ACC112 (cell line): Measurements from ENCODE around the gene SALL1.

Source experiments
- H2AFZ ChIP-seq: fragments of 200-600 bp; sonication (generic); one replicate; pipeline ENCODE4 v1.6.0; 2017; ENCODE audit warnings: antibody characterized with exemption, low read length; ENCODE audit not compliant: unreplicated experiment
- H3K27ac ChIP-seq: fragments of 200-600 bp; sonication (generic); 2 replicates; pipeline ENCODE4 v1.5.1; 2014; ENCODE audit warnings: low read depth, mild to moderate bottlenecking, antibody characterized with exemption, low read length, moderate library complexity
- H3K27me3 ChIP-seq: fragments of 200-600 bp; sonication (generic); 2 replicates; pipeline ENCODE4 v1.6.1; 2014; ENCODE audit warnings: mild to moderate bottlenecking, antibody characterized with exemption, low read length, moderate library complexity, mixed read lengths; ENCODE audit not compliant: insufficient read depth
- H3K36me3 ChIP-seq: fragments of 200-600 bp; sonication (generic); 2 replicates; pipeline ENCODE4 v1.6.1; 2016; ENCODE audit warnings: mild to moderate bottlenecking, antibody characterized with exemption, low read length, moderate library complexity, mixed read lengths; ENCODE audit not compliant: insufficient read depth
- H3K4me1 ChIP-seq: fragments of 200-600 bp; sonication (generic); one replicate; pipeline ENCODE4 v1.6.1; 2016; ENCODE audit warnings: low read length, mixed read lengths; ENCODE audit not compliant: insufficient read depth, unreplicated experiment, control insufficient read depth
- H3K4me3 ChIP-seq: fragments of 200-600 bp; sonication (generic); 2 replicates; pipeline ENCODE4 v1.5.1; 2014; ENCODE audit warnings: mild to moderate bottlenecking, low read depth, low read length
- H3K79me2 ChIP-seq: fragments of 200-600 bp; sonication (generic); one replicate; pipeline ENCODE4 v1.6.0; 2016; ENCODE audit warnings: low read length; ENCODE audit not compliant: control insufficient read depth, unreplicated experiment, insufficient read depth

SALL1 gene

DNA sequence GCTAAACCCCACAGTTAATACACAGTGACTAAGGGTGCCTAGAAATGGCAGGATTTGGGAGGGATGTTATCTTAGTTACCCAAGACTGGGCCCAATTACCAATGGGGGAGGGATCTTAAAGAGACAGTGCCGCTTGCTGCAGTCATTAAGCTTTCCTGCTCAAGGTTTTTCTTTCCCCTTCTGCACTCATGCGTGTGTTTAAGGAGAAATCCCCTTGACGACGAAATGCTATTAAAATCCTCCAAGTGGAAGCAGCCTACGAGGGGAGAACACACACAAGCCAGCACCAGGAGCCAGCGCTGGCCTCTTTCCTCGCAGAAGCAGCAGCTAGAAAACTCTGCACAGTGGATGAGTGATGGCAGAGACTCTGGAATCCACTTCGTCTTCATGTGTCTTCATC is 22.0 kb downstream of the SALL1 start:
- no peak overlapping the region for H2AFZ ChIP-seq
- H3K36me3 ChIP-seq, result no peaks in the 10 kb centered on the region
- no peak overlapping the region for H3K4me3 ChIP-seq
- no peaks in the 10 kb centered on the region for H3K79me2 ChIP-seq
- H3K27me3 ChIP-seq, result peaks cover 4% of the 10 kb centered on the region; the same call in 1 of the 2 replicates
- no peak overlapping the region for H3K27ac ChIP-seq
- no peaks in the 10 kb centered on the region for H3K4me1 ChIP-seq

DNA sequence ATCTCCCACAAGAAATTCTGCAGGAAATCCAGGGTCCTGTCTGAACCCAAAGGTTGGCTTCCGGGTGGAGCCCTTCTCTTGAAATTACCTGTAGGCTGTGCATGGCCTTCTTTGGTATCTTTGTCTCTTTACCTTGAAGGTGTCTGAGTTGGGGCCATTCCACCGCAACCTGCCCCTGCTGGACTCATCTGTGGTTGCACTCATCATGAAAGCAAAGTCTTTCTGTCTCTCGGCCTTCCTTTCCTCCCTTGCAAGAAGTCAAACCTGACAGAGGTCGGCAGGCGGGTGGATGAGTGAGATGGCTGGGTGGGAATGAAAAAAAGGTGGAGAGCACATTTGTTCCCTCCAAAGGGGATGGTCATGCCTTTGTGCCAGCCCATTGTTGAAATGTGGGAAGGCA is 25.1 kb downstream of the SALL1 start:
- no peak overlapping the region for H3K27ac ChIP-seq
- no peaks in the 10 kb centered on the region for H3K79me2 ChIP-seq
- no peaks in the 10 kb centered on the region for H3K4me1 ChIP-seq
- no peaks in the 10 kb centered on the region for H3K36me3 ChIP-seq
- no peak overlapping the region for H3K4me3 ChIP-seq
- H2AFZ ChIP-seq, result no peak overlapping the region
- 0 out of 2 replicates have a peak, but pooled peaks cover 3% of the 10 kb centered on the region for H3K27me3 ChIP-seq

DNA sequence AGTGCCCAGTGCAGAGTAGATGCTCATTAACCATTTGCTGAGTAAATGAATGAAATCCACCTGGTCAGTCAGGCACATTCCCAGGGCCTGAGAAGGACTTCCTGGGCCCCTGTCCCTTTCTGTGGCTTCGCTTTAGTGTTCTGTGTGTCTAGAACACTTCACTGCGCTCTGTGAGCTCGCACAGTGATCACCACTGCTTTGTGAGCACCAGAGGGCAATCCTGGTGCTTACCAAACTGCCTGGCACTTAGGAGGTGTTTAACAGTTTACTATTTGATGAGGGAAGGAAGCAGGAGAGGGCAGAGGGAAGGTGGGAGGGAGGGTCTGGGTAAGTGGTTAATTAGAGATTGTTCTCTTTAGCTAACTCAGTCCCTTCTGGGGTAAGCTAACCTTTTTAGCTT is 26.2 kb downstream of the SALL1 start:
- H3K36me3 ChIP-seq, result no peaks in the 10 kb centered on the region
- H3K27ac ChIP-seq, result no peak overlapping the region
- no peaks in the 10 kb centered on the region for H3K4me1 ChIP-seq
- no peak overlapping the region for H3K4me3 ChIP-seq
- no peaks in the 10 kb centered on the region for H3K79me2 ChIP-seq
- H3K27me3 ChIP-seq, result peaks cover 8% of the 10 kb centered on the region; the same call in 1 of the 2 replicates
- H2AFZ ChIP-seq, result no peak overlapping the region

DNA sequence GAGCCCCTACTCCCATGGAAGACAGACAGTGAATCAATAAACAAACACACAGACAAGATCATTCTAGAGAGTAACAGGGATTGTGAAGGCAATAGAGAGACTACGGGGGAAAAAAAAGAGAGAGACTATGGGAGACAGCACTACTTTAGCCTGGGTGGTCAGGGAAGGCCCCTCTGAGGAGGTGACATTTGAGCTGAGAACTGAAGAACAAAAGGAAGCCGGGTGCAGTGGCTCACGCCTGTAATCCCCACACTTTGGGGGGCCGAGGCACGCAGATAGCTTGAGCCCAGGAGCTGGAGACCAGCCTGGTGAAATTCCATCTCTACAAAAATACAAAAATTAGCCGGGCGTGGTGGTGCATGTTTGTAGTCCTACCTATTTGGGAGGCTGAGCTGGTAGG is 29.2 kb downstream of the SALL1 start:
- H3K36me3 ChIP-seq, result no peaks in the 10 kb centered on the region
- peaks cover 18% of the 10 kb centered on the region; the same call in 1 of the 2 replicates for H3K27me3 ChIP-seq
- H3K4me3 ChIP-seq, result no peak overlapping the region
- no peak overlapping the region for H3K27ac ChIP-seq
- H3K4me1 ChIP-seq, result no peaks in the 10 kb centered on the region
- H2AFZ ChIP-seq, result no peak overlapping the region
- H3K79me2 ChIP-seq, result no peaks in the 10 kb centered on the region

DNA sequence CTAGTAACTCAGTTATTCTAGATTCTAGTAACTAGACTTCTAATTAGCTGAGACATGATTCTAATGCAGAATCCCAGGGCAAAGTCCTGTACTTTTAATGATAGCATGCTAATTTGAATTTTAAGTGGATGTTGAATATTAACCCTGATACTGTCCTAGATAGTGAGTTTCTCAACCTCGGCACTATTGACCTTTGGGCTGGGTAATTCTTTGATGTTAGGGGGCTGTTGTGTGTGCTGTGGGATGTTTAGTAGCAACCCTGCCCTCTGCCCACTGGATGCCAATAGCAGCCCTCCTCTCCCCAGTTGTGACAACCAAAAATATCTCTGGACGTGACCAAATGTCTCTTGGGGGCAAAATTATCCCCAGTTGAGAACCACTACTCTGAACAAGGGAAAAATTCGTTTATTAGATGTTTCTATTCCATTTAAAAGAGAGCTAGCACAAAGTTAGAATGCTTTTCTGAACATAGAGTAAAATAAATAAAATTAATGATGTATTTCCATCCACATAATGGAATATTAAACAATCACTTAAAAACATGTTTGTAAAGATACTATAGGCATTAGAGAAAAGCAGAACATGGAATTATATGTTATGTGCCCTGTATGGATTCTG is 30.2 kb downstream of the SALL1 start:
- H3K27me3 ChIP-seq, result peaks cover 18% of the 10 kb centered on the region; the same call in 1 of the 2 replicates
- no peaks in the 10 kb centered on the region for H3K79me2 ChIP-seq
- H3K27ac ChIP-seq, result no peak overlapping the region
- no peaks in the 10 kb centered on the region for H3K4me1 ChIP-seq
- H2AFZ ChIP-seq, result no peak overlapping the region
- no peak overlapping the region for H3K4me3 ChIP-seq
- H3K36me3 ChIP-seq, result no peaks in the 10 kb centered on the region

DNA sequence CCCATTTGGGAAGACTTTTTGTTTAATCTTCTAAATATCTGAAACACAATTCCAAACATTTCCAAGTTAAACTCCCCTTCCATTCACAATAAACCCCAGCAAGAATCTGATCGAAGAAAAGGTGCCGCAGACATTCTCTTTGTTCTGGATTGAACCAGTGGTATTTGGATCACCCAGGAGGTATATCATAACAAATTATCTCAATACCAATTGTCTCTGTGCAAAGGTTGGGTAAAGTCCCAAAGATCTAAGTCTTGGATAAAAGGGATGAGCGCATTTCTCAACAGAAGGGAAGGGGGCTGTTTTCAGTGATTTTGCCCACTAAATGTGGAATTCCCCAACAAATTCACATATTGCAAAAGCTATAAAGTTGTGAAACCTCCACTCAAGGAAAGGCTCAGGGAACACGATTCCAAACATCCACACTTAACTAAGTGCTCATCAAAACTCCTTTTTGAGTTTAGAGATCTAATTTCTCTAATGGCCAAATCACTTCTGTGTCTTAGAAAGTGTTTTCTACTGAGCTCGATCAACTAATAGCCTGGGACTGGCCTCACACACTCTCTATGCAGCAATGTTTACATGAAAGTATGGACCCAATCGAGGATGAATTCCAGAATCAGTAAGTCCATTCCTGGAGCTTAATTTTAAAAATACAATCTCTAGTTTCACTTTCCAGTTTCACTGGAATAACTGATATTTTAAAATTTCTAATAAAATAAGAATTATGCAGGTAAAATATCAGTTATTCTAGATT is 30.9 kb downstream of the SALL1 start:
- H3K4me1 ChIP-seq, result no peaks in the 10 kb centered on the region
- no peak overlapping the region for H2AFZ ChIP-seq

DNA sequence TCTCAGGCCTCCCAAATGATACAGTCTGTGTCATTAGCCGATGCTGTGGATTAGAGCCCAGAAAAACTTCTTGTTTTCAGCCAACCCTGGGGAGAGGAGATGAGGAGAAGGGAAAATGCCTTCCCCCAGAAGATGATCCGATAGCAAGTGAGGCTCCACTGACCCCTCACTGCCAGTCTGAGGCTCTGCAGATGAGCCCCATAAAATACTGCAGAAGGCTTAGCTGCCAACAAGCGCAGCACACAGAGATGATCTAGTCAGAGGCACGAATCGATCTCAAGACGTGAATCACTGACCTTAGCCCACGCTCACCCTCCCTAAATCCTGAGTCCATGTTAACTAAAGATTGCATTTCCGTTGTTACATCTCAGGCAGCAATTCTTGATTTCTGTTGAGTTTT is 31.5 kb downstream of the SALL1 start:
- peaks cover 27% of the 10 kb centered on the region; the same call in 1 of the 2 replicates for H3K27me3 ChIP-seq
- no peaks in the 10 kb centered on the region for H3K79me2 ChIP-seq
- H3K4me1 ChIP-seq, result no peaks in the 10 kb centered on the region
- H3K36me3 ChIP-seq, result no peaks in the 10 kb centered on the region
- H2AFZ ChIP-seq, result no peak overlapping the region
- no peak overlapping the region for H3K27ac ChIP-seq
- H3K4me3 ChIP-seq, result no peak overlapping the region

More for the DNA sequence above, 30.9 kb downstream of the SALL1 start:
- H3K27me3 ChIP-seq, result peaks cover 22% of the 10 kb centered on the region; the same call in 1 of the 2 replicates
- no peaks in the 10 kb centered on the region for H3K79me2 ChIP-seq
- no peak overlapping the region for H3K27ac ChIP-seq
- H3K36me3 ChIP-seq, result no peaks in the 10 kb centered on the region
- no peak overlapping the region for H3K4me3 ChIP-seq

DNA sequence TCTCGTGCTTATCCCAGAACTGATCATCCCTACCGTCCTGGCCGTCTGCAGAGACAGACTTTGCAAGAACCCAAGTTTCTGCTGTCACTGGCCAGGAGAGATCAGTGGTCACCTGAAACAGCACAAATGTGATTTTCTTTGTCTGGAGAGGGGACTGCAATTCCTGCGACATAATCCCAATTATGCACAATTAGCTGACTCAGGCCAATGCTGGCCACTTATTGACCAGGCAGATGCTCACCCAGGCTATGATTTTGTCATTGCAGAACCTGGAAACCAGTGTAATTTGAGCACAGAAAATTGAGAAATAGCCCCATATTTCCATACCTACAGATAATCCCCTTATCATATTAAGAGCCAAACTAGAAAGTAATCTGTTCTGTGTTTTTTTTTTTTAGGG is 34.7 kb downstream of the SALL1 start:
- Histone ChIP-seq H3K27me3 (peaks cover 50% of the 10 kb centered on the region), H3K36me3 (no peaks in the 10 kb centered on the region), H3K4me3 (no peak overlapping the region), H2AFZ (no peak overlapping the region), H3K79me2 (no peaks in the 10 kb centered on the region), H3K27ac (no peak overlapping the region), H3K4me1 (no peaks in the 10 kb centered on the region)

DNA sequence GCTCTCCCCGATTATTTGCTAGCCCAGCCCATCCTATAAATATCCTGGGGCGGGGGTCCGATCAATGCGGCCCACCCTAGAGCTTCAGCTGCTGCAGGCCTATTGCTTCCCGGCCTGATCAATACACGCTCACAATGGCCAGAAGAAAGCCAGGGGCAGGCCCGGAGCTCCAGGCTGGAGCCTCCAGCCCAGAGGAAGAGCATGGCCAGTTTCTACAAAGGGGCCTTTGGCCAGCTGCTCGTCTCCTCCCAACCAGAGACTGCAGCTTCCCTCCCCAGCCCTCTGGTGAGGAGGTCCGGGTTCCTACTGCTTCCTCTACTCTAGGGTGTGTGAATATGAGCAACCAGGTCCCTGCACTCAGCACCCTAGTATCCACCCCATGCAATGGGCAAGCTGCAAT is 36.7 kb downstream of the SALL1 start:
- H3K27me3 ChIP-seq, result peaks cover 44% of the 10 kb centered on the region
- H3K4me1 ChIP-seq, result no peaks in the 10 kb centered on the region
- H3K4me3 ChIP-seq, result no peak overlapping the region

DNA sequence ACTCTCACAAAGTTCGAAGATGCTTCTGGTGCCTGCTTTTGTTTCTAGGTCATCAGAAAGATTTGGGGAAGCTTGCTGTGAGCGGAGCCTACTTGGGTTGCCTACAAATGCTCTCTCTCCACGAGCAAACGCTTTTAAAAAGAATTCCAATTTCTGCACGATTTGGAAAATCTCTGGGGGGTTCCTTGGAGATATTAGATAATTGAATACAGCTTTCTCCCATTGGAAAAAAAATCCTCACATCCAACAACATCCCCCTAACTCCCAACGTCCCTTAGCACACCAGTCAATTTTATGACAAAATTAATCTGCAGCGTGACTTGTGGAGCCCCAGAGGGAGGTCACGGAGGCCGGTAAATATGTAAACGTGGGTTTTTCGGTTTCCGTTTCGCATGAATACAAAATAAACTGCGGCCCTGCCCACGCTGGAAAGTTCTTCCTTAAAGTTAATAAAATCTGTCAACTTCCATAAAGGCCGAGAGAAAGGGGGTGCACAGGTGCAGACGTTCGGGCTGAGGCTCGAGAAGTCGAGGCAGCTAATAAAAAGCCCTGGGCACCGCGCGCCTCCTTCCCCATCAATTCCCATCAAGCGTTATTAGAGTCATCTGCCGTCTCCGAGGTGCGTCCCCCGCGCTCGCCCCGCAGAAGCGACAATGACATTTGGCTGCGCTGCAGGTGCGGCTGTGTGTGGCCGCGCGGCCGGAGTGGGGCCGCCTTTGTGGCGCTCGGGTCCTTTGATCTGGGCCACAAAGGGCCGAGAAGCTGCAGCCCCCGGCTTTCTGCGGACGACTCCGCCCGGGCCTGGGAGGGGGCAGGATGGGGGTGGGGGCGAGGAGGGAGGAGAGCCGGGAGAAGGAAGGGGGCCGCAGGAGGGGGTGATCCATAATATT is 37.6 kb downstream of the SALL1 start:
- Histone ChIP-seq H3K4me1 (no peaks in the 10 kb centered on the region), H2AFZ (no peak overlapping the region), H3K27ac (no peak overlapping the region), H3K4me3 (no peak overlapping the region), H3K36me3 (no peaks in the 10 kb centered on the region), H3K27me3 (peaks cover 43% of the 10 kb centered on the region), H3K79me2 (no peaks in the 10 kb centered on the region)

More for the DNA sequence above, 36.7 kb downstream of the SALL1 start:
- no peak overlapping the region for H3K27ac ChIP-seq
- H3K36me3 ChIP-seq, result no peaks in the 10 kb centered on the region
- no peak overlapping the region for H2AFZ ChIP-seq
- no peaks in the 10 kb centered on the region for H3K79me2 ChIP-seq
